Measurements from ENCODE around the gene AKAP13.

The AKAP13 gene

GRCh38 chr15:85746641-85747040 lies 366.2 kb downstream of the AKAP13 start:
- peaks cover 15% of the 10 kb centered on the region for H3K4me1 Mint-ChIP-seq (ENCODE audit: low read depth)
- H3K27me3 Mint-ChIP-seq: no peaks in the 10 kb centered on the region
- H3K36me3 Mint-ChIP-seq (ENCODE audit: low read depth): peaks cover 78% of the 10 kb centered on the region
- no peaks in the 10 kb centered on the region for H3K9me3 Mint-ChIP-seq
- no peak for DNase-seq
- H3K4me3 Mint-ChIP-seq: no peak overlapping the region
- peak overlapping the region; percentile 91 for H3K27ac Mint-ChIP-seq

- H3K36me3 Mint-ChIP-seq (ENCODE audit: low read depth): peaks cover 65% of the 10 kb centered on the region
- peaks cover 28% of the 10 kb centered on the region for H3K4me1 Mint-ChIP-seq (ENCODE audit: low read depth)
- no peaks in the 10 kb centered on the region for H3K27me3 Mint-ChIP-seq
- peak overlapping the region; percentile 91 for H3K27ac Mint-ChIP-seq
- no peaks in the 10 kb centered on the region for H3K9me3 Mint-ChIP-seq
- DNase-seq: peak; percentile 16
- H3K4me3 Mint-ChIP-seq: no peak overlapping the region
Observed at GRCh38 chr15:85748176-85748575, 367.8 kb downstream of the AKAP13 start.

- Mint-ChIP-seq H3K36me3 (ENCODE audit: low read depth) (peaks cover 60% of the 10 kb centered on the region), H3K4me3 (no peak overlapping the region), H3K27ac (peak overlapping the region; percentile 91)
Observed at GRCh38 chr15:85748729-85749128, 368.3 kb downstream of the AKAP13 start.

GRCh38 chr15:85749261-85750151 lies 369.1 kb downstream of the AKAP13 start:
- H3K36me3 Mint-ChIP-seq (ENCODE audit: low read depth): peaks cover 52% of the 10 kb centered on the region
- H3K27ac Mint-ChIP-seq: peak overlapping the region; percentile 65
- DNase-seq: peak; percentile 22
- H3K4me3 Mint-ChIP-seq: no peak overlapping the region
- no peaks in the 10 kb centered on the region for H3K9me3 Mint-ChIP-seq
- H3K4me1 Mint-ChIP-seq (ENCODE audit: low read depth): peaks cover 33% of the 10 kb centered on the region
- H3K27me3 Mint-ChIP-seq: no peaks in the 10 kb centered on the region

More at GRCh38 chr15:85748729-85749128, 368.3 kb downstream of the AKAP13 start:
- DNase-seq: peak; percentile 29
- Mint-ChIP-seq H3K4me1 (ENCODE audit: low read depth) (peaks cover 31% of the 10 kb centered on the region), H3K9me3 (no peaks in the 10 kb centered on the region), H3K27me3 (no peaks in the 10 kb centered on the region)

- peak overlapping the region; percentile 76 for H3K27ac Mint-ChIP-seq
- no peaks in the 10 kb centered on the region for H3K27me3 Mint-ChIP-seq
- DNase-seq: peak; percentile 33
- H3K4me3 Mint-ChIP-seq: no peak overlapping the region
- H3K9me3 Mint-ChIP-seq: no peaks in the 10 kb centered on the region
- H3K4me1 Mint-ChIP-seq (ENCODE audit: low read depth): peaks cover 33% of the 10 kb centered on the region
- peaks cover 41% of the 10 kb centered on the region for H3K36me3 Mint-ChIP-seq (ENCODE audit: low read depth)
Observed at GRCh38 chr15:85750319-85751290, 370.2 kb downstream of the AKAP13 start.

GRCh38 chr15:85751291-85752123 lies 371.1 kb downstream of the AKAP13 start:
- no peaks in the 10 kb centered on the region for H3K27me3 Mint-ChIP-seq
- no peaks in the 10 kb centered on the region for H3K9me3 Mint-ChIP-seq
- peaks cover 33% of the 10 kb centered on the region for H3K4me1 Mint-ChIP-seq (ENCODE audit: low read depth)
- H3K4me3 Mint-ChIP-seq: no peak overlapping the region
- H3K36me3 Mint-ChIP-seq (ENCODE audit: low read depth): peaks cover 32% of the 10 kb centered on the region
- no peak for DNase-seq
- H3K27ac Mint-ChIP-seq: peak overlapping the region; percentile 76

- Mint-ChIP-seq H3K4me1 (ENCODE audit: low read depth) (peaks cover 33% of the 10 kb centered on the region), H3K4me3 (no peak overlapping the region), H3K9me3 (no peaks in the 10 kb centered on the region), H3K27me3 (no peaks in the 10 kb centered on the region), H3K27ac (peak overlapping the region; percentile 76), H3K36me3 (ENCODE audit: low read depth) (peaks cover 26% of the 10 kb centered on the region)
- DNase-seq: no peak
Observed at GRCh38 chr15:85752124-85752475, 371.7 kb downstream of the AKAP13 start.

- Mint-ChIP-seq H3K4me3 (no peak overlapping the region), H3K27ac (peak overlapping the region; percentile 80), H3K27me3 (no peaks in the 10 kb centered on the region), H3K4me1 (ENCODE audit: low read depth) (peaks cover 32% of the 10 kb centered on the region), H3K36me3 (ENCODE audit: low read depth) (peaks cover 22% of the 10 kb centered on the region), H3K9me3 (no peaks in the 10 kb centered on the region)
- no peak for DNase-seq
Observed at GRCh38 chr15:85752491-85752961, 372.1 kb downstream of the AKAP13 start.

GRCh38 chr15:85753261-85753660 lies 372.9 kb downstream of the AKAP13 start:
- Mint-ChIP-seq H3K4me1 (ENCODE audit: low read depth) (peaks cover 32% of the 10 kb centered on the region), H3K27ac (peak overlapping the region; percentile 22), H3K9me3 (no peaks in the 10 kb centered on the region), H3K27me3 (no peaks in the 10 kb centered on the region), H3K36me3 (ENCODE audit: low read depth) (peaks cover 21% of the 10 kb centered on the region), H3K4me3 (no peak overlapping the region)
- no peak for DNase-seq

GRCh38 chr15:85753791-85754452 lies 373.5 kb downstream of the AKAP13 start:
- no peak for DNase-seq
- H3K4me1 Mint-ChIP-seq (ENCODE audit: low read depth): peaks cover 32% of the 10 kb centered on the region
- H3K27me3 Mint-ChIP-seq: no peaks in the 10 kb centered on the region
- H3K27ac Mint-ChIP-seq: peak overlapping the region; percentile 82
- H3K9me3 Mint-ChIP-seq: no peaks in the 10 kb centered on the region
- no peak overlapping the region for H3K4me3 Mint-ChIP-seq
- peaks cover 20% of the 10 kb centered on the region for H3K36me3 Mint-ChIP-seq (ENCODE audit: low read depth)

GRCh38 chr15:85754989-85755388 lies 374.6 kb downstream of the AKAP13 start:
- Mint-ChIP-seq H3K27me3 (no peaks in the 10 kb centered on the region), H3K4me3 (no peak overlapping the region), H3K36me3 (ENCODE audit: low read depth) (peaks cover 18% of the 10 kb centered on the region), H3K9me3 (no peaks in the 10 kb centered on the region), H3K4me1 (ENCODE audit: low read depth) (peaks cover 32% of the 10 kb centered on the region), H3K27ac (peak overlapping the region; percentile 2)
- DNase-seq: no peak

GRCh38 chr15:85755471-85755870 lies 375.1 kb downstream of the AKAP13 start:
- Mint-ChIP-seq H3K27ac (peak overlapping the region; percentile 11), H3K4me1 (ENCODE audit: low read depth) (peaks cover 30% of the 10 kb centered on the region), H3K4me3 (no peak overlapping the region), H3K9me3 (no peaks in the 10 kb centered on the region), H3K36me3 (ENCODE audit: low read depth) (peaks cover 18% of the 10 kb centered on the region), H3K27me3 (no peaks in the 10 kb centered on the region)
- no peak for DNase-seq

- no peak for DNase-seq
- H3K36me3 Mint-ChIP-seq (ENCODE audit: low read depth): peaks cover 20% of the 10 kb centered on the region
- no peak overlapping the region for H3K4me3 Mint-ChIP-seq
- no peaks in the 10 kb centered on the region for H3K9me3 Mint-ChIP-seq
- peaks cover 25% of the 10 kb centered on the region for H3K4me1 Mint-ChIP-seq (ENCODE audit: low read depth)
- no peaks in the 10 kb centered on the region for H3K27me3 Mint-ChIP-seq
- H3K27ac Mint-ChIP-seq: no peak overlapping the region
Observed at GRCh38 chr15:85755942-85756341, 375.5 kb downstream of the AKAP13 start.
